ENCODE measurements around the gene NDUFAF2. TPM values are rescaled to one million over a fixed set of nuclear protein-coding genes. Genes with fewer than 3 reads are reported as not detected.
A peak's percentile ranks its signal among the peaks of the same experiment; 100 is the strongest.

Gene NDUFAF2
- total and polyA plus RNA-seq, 2 of the 8 experiments (the other 6 are each of a cell fraction or from before 2014, with no cell fraction given): 10.7 to 46.5 TPM

DNA sequence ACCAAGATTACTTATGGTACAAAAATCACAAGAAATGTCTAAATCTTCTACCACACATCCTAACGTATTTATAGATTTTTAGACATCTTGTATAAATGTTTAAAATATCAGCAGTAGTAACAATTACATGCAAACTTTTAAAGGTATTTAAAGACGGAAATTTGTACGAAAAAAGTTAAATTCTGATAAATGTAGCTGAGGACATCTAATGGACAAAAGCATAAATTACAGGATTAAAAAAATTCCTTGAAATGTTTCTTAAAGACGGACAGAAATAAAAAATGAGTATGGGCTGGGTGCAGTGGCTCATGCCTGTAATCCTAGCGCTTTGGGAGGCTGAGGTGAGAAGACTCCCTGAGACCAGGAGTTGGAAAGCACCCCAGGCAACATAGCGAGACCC lies 16.0 kb upstream of the NDUFAF2 start:
- no peak overlapping the region for H3K14ac ChIP-seq (ENCODE audit: insufficient read length)
- H4K8ac ChIP-seq (ENCODE audit: extremely low read depth, insufficient read depth, low read length): no peak overlapping the region
- H2BK20ac ChIP-seq (ENCODE audit: low read length): no peak overlapping the region
- no peak overlapping the region for H4K91ac ChIP-seq (replicated peaks; ENCODE audit: insufficient read length, low read length)
- no peak overlapping the region for H2BK120ac ChIP-seq (replicated peaks; ENCODE audit: low read depth, low read length)
- H2BK15ac ChIP-seq (ENCODE audit: low read length): no peak overlapping the region
- H2BK12ac ChIP-seq (ENCODE audit: low read depth, low read length): no peak overlapping the region
- FAIRE-seq: no peak
- no peaks in the 10 kb centered on the region for H3K79me2 ChIP-seq (ENCODE audit: control insufficient read depth in 1 of 2, insufficient read depth in 2 of 2, low read length in 2 of 2)
- H2BK5ac ChIP-seq (ENCODE audit: low read depth, low read length): no peak overlapping the region
- H3K4me3 ChIP-seq (ENCODE audit: extremely low read depth in 1 of 4, insufficient read depth in 2 of 4, low read depth in 3 of 4, low read length in 4 of 4): no peak overlapping the region
- no peaks in the 10 kb centered on the region for H4K20me1 ChIP-seq (replicated peaks in 1 of 2; ENCODE audit: control insufficient read depth in 1 of 2, insufficient read depth in 2 of 2, low read length in 2 of 2)
- no peak overlapping the region for H2AFZ ChIP-seq (ENCODE audit: low read length)
- ChIA-PET CTCF (ENCODE audit: partially characterized antibody) (interaction anchor here (1.4 kb wide), 1 partner anchor 10 kb away, joined by 3 read pairs; no protein-coding TSS in a partner anchor), POLR2A (ENCODE audit: partially characterized antibody) (interaction anchor here (1.2 kb wide), 1 partner anchor 230 kb away, joined by 4 read pairs; no protein-coding TSS in a partner anchor)
- no peak for DNase-seq (ENCODE audit: low read depth in 1 of 2, low spot score in 2 of 2)
- H3K27ac ChIP-seq (ENCODE audit: low read depth, low read length): no peak overlapping the region
- no peaks in the 10 kb centered on the region for H3K27me3 ChIP-seq (replicated peaks in 1 of 4; ENCODE audit: control insufficient read depth in 3 of 4, extremely low read depth in 1 of 4, insufficient read depth in 3 of 4, low read length in 3 of 4)
- no peaks in the 10 kb centered on the region for H3K23me2 ChIP-seq (ENCODE audit: low read depth, low read length)
- no peak overlapping the region for H2AK5ac ChIP-seq (ENCODE audit: low read depth, low read length)
- no peak overlapping the region for H3K9ac ChIP-seq (replicated peaks in 1 of 4; ENCODE audit: extremely low read depth in 1 of 4, low read depth in 3 of 4, low read length in 3 of 4)
- H3K18ac ChIP-seq (ENCODE audit: extremely low read depth, low read length): no peak overlapping the region
- no peak overlapping the region for H4K5ac ChIP-seq (ENCODE audit: insufficient read length, low read depth, low read length)
- 0 out of 4 replicates have a peak, but pooled peaks cover 0 to 5% of the 10 kb centered on the region in 2 experiments for H3K9me3 ChIP-seq (ENCODE audit: insufficient read depth in 2 of 2, low read depth in 1 of 2, low read length in 1 of 2)
- no peaks in the 10 kb centered on the region for H3K4me1 ChIP-seq (replicated peaks in 1 of 4; ENCODE audit: control insufficient read depth in 3 of 4, insufficient read depth in 4 of 4, low read length in 3 of 4)
- H3K79me1 ChIP-seq (ENCODE audit: low read depth, low read length): no peaks in the 10 kb centered on the region
- no peak overlapping the region for H3K4ac ChIP-seq (replicated peaks; ENCODE audit: insufficient read length, low read depth, low read length)
- TF ChIP-seq RAD21 (IDR thresholded peaks at IDR 0.05 in 1 of 2, conservative IDR thresholded peaks at IDR 0.05 in 1 of 2; ENCODE audit: low read depth in 2 of 2, low read length in 2 of 2): peak in 1 of 2 experiments; percentile 38; a peak in 2 of 4 replicates
- TF ChIP-seq RXRA (IDR thresholded peaks at IDR 0.05; ENCODE audit: insufficient read depth, low read depth, low read length): no peak
- TF ChIP-seq, protein P1, sequence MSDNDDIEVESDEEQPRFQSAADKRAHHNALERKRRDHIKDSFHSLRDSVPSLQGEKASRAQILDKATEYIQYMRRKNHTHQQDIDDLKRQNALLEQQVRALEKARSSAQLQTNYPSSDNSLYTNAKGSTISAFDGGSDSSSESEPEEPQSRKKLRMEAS (IDR thresholded peaks at IDR 0.05): no peak
- no peak for TF ChIP-seq CBX8 (IDR thresholded peaks at IDR 0.05; ENCODE audit: borderline replicate concordance, low read depth, low read length)
- no peak for TF ChIP-seq ATF2 (IDR thresholded peaks at IDR 0.05; ENCODE audit: low read length)
- WGBS, 2 experiments (ENCODE audit: extremely low coverage in 1 of 2, insufficient coverage in 1 of 2, insufficient read length in 1 of 2, insufficient replicate concordance in 2 of 2, low coverage in 1 of 2, low lambda C conversion rate in 2 of 2, missing lambda C conversion rate in 1 of 2): 72% methylated on average over 6 of the region's 6 CpGs; no CpG with 5 or more reads in 1 of the 2 experiments
- H3K23ac ChIP-seq (ENCODE audit: insufficient read length): no peak overlapping the region
- peaks cover 0 to 22% (median 4%) of the 10 kb centered on the region in 4 experiments; a peak in 4 of 8 replicates for H3K36me3 ChIP-seq (ENCODE audit: control insufficient read depth in 2 of 4, insufficient read depth in 4 of 4, low read length in 3 of 4)
- H3K56ac ChIP-seq (replicated peaks; ENCODE audit: insufficient read length, low read depth, low read length): no peak overlapping the region
- H3K4me2 ChIP-seq (ENCODE audit: insufficient read depth in 1 of 2, low read depth in 2 of 2, low read length in 2 of 2): no peak overlapping the region
